Tibial nerve (tissue), 4 donors: ENCODE results near the gene DDTL. TPM values are rescaled to one million over a fixed set of nuclear protein-coding genes. Genes with fewer than 3 reads are reported as not detected.
"Not testable (repeated sequence)": the region's sequence is repeated elsewhere in the genome, so short reads cannot be mapped to it uniquely, and the experiment has no call there.

ENCODE experiments used
- DNase-seq, 2 donors: peaks; one replicate each; pipeline ENCODE4 v3.0.0-alpha.2; 2019; ENCODE audit warnings: low spot score in 2 of 2
- H3K27ac ChIP-seq, 4 donors: fragments of 200-600 bp; sonication (generic) in 3 of 4; one replicate each; pipeline ENCODE4 v1.5.1; 2017 to 2019; ENCODE audit warnings: mild to moderate bottlenecking in 1 of 4
- H3K27me3 ChIP-seq, 2 donors: fragments of 200-600 bp; sonication (generic) in 1 of 2; one replicate each; pipeline versions ENCODE4 v1.5.1 to v1.6.0; 2017 to 2019
- H3K36me3 ChIP-seq, 3 donors: fragments of 200-600 bp; sonication (generic); one replicate each; pipeline ENCODE4 v1.5.1; 2018 to 2019
- H3K4me1 ChIP-seq, 4 donors: fragments of 200-600 bp; sonication (generic) in 3 of 4; one replicate each; pipeline ENCODE4 v1.5.1; 2017 to 2019
- H3K4me3 ChIP-seq, 4 donors: fragments of 200-600 bp; sonication (generic) in 3 of 4; one replicate each; pipeline ENCODE4 v1.5.1; 2017 to 2019; ENCODE audit warnings: mild to moderate bottlenecking in 1 of 4, moderate library complexity in 1 of 4
- H3K9me3 ChIP-seq, 4 donors: fragments of 200-600 bp; sonication (generic) in 3 of 4; one replicate each; pipeline ENCODE4 v1.5.1; 2017 to 2019
- EP300 ChIP-seq, 2 donors: sonication (generic); formaldehyde crosslinking; IDR thresholded peaks; one replicate each; pipeline ENCODE4 v1.6.1; 2017; ENCODE audit warnings: antibody characterized with exemption in 2 of 2, mild to moderate bottlenecking in 1 of 2
- POLR2A ChIP-seq, 2 donors: fragments of 450-650 bp; IDR thresholded peaks; one replicate each; pipeline ENCODE4 v1.6.1; 2017; ENCODE audit warnings: antibody characterized with exemption in 2 of 2, mild to moderate bottlenecking in 2 of 2, moderate library complexity in 2 of 2
- WGBS, 2 donors: methylation state at CpG; one replicate each; pipeline ENCODE4 v1.1.5; 2018; 5-methylcytosine and 5-hydroxymethylcytosine counted together
- total RNA-seq, 4 donors: library from RNA; depleted of rRNA; stranded (reverse); fragments of >200 nt; gene quantifications; one replicate each; pipeline ENCODE4 v1.1.0, GENCODE V29; 2016
- TF ChIP-seq, protein P1 (sequence below), 5 experiments: fragments of 200-600 bp in 3 of 5; fragments of 450-650 bp in 2 of 5; sonication (generic) in 3 of 5; IDR thresholded peaks; one replicate each; pipeline ENCODE4 v1.5.1; 2016 to 2019; ENCODE audit warnings: antibody characterized with exemption in 5 of 5, mild to moderate bottlenecking in 3 of 5, moderate library complexity in 2 of 5

DDTL gene
- total RNA-seq, 4 donors from 2014 or later: 2.4 to 4.6 (median 3.3) TPM; not detected in 1

GRCh38 chr22:23938328-23939016, 28.2 kb upstream of the DDTL start:
- H3K4me3 ChIP-seq: no peak overlapping the region
- WGBS, 2 donors: 68 to 78% methylated on average over 5 of the region's 5 CpGs
- no peaks in the 10 kb centered on the region for H3K36me3 ChIP-seq
- no peak overlapping the region for H3K27ac ChIP-seq
- no peaks in the 10 kb centered on the region for H3K27me3 ChIP-seq
- TF ChIP-seq, protein P1, sequence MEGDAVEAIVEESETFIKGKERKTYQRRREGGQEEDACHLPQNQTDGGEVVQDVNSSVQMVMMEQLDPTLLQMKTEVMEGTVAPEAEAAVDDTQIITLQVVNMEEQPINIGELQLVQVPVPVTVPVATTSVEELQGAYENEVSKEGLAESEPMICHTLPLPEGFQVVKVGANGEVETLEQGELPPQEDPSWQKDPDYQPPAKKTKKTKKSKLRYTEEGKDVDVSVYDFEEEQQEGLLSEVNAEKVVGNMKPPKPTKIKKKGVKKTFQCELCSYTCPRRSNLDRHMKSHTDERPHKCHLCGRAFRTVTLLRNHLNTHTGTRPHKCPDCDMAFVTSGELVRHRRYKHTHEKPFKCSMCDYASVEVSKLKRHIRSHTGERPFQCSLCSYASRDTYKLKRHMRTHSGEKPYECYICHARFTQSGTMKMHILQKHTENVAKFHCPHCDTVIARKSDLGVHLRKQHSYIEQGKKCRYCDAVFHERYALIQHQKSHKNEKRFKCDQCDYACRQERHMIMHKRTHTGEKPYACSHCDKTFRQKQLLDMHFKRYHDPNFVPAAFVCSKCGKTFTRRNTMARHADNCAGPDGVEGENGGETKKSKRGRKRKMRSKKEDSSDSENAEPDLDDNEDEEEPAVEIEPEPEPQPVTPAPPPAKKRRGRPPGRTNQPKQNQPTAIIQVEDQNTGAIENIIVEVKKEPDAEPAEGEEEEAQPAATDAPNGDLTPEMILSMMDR (IDR thresholded peaks at IDR 0.05): no peak
- TF ChIP-seq POLR2A (IDR thresholded peaks at IDR 0.05): no peak
- no peak for TF ChIP-seq EP300 (IDR thresholded peaks at IDR 0.05)
- no peaks in the 10 kb centered on the region for H3K9me3 ChIP-seq
- no peaks in the 10 kb centered on the region for H3K4me1 ChIP-seq
- no peak for DNase-seq

DNA sequence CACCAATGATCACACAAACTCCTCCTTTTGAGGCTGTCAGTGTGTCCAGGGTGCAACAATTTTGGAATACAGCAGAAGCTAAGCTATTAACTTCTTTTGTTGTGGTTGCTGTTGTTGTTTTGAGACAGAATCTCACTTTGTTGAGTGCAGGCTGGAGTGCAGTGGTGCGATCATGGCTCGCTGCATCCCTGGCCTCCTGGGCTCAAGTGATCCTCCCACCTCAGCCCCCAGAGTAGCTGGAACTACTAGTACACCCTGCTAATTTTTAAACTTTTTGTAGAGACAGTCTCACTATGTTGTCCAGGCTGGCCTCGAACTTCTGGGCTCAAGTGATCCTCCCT, 27.7 kb upstream of the DDTL start:
- Histone ChIP-seq H3K27ac (no peak overlapping the region), H3K27me3 (no peaks in the 10 kb centered on the region), H3K9me3 (no peaks in the 10 kb centered on the region), H3K4me1 (no peaks in the 10 kb centered on the region), H3K36me3 (no peaks in the 10 kb centered on the region), H3K4me3 (no peak overlapping the region)
- no peak for DNase-seq
- TF ChIP-seq, protein P1 (IDR thresholded peaks at IDR 0.05): no peak
- TF ChIP-seq POLR2A (IDR thresholded peaks at IDR 0.05): no peak
- WGBS, 2 donors: 59 to 100% methylated on average over 1 to 3 of the region's 3 CpGs

GRCh38 chr22:23940166-23940565, 26.5 kb upstream of the DDTL start:
- not testable (repeated sequence) for H3K36me3 ChIP-seq, H3K4me3 ChIP-seq, DNase-seq, H3K27ac ChIP-seq, H3K27me3 ChIP-seq, H3K4me1 ChIP-seq, H3K9me3 ChIP-seq
- no CpG with 5 or more reads among the region's 14 CpGs for WGBS, 2 donors

- not testable (repeated sequence) for H3K4me1 ChIP-seq, H3K27ac ChIP-seq, H3K9me3 ChIP-seq, H3K4me3 ChIP-seq, DNase-seq, H3K27me3 ChIP-seq, H3K36me3 ChIP-seq
- WGBS, 2 donors: no CpG with 5 or more reads among the region's 3 CpGs
Observed at GRCh38 chr22:23947391-23947790, 19.3 kb upstream of the DDTL start.

DNA sequence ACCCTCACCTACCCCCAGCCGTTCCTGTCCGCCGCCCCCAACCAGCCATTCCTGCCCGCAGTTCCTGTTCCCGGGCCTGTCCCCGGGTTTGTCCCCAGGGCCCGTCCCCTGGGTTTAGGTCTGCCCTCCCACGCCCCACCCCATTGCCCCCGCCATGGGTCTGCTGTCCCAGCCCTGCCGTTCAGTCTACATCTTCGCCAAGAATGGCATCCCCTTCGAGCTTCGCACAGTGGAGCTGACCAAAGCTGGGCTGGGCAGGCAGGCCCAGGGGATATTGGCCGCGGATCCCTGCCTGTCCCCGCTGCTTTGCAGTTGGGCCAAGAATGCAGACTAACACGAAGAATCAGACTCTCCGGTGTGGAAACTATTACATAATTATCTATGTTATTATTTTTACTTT, 16.9 kb upstream of the DDTL start:
- not testable (repeated sequence) for H3K9me3 ChIP-seq

GRCh38 chr22:23951383-23951782, 15.3 kb upstream of the DDTL start:
- WGBS, 2 donors: 95 to 100% methylated on average over 1 to 2 of the region's 2 CpGs
- H3K9me3 ChIP-seq, H3K27ac ChIP-seq, H3K4me1 ChIP-seq, H3K36me3 ChIP-seq, H3K4me3 ChIP-seq, H3K27me3 ChIP-seq, DNase-seq: not testable (repeated sequence)

More for the DNA sequence above, 16.9 kb upstream of the DDTL start:
- not testable (repeated sequence) for H3K36me3 ChIP-seq, H3K4me1 ChIP-seq, H3K27ac ChIP-seq, H3K4me3 ChIP-seq, H3K27me3 ChIP-seq, DNase-seq
- WGBS, 2 donors: 83 to 86% methylated on average over 18 of the region's 18 CpGs

DNA sequence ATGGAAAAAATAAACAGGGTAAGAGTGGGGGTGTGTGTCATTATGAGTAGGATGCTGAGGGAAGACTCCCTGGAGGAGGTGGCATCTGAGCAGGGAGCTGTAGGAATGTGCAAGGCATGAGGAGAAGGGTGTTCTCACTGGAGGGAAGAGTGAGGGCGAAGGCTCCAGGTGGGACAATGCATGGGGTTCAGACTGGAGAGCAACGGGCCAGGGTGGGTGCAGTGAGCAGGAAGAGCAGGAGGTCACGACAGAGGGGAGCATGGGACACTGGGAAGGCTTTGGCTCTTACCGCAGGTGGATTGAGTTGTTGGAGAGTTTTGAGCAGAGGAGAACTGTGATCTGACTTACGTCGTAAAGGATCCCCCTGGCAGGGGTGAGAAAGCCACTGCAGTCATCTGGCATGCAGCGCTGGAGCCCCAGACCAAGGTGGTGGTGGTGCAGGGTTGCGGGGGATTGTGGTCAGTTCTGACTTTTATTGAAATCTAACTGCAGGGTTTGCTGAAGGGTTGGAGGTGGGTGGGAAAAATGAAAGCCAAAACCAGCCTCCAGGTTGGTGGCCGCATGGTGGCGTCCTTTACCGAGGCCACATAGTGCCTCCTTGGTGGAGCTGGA, 13.8 kb upstream of the DDTL start:
- not testable (repeated sequence) for H3K9me3 ChIP-seq, H3K36me3 ChIP-seq, H3K27me3 ChIP-seq, DNase-seq, H3K4me1 ChIP-seq, H3K4me3 ChIP-seq, H3K27ac ChIP-seq
- WGBS, 2 donors: 68 to 71% methylated on average over 11 of the region's 11 CpGs

- WGBS, 2 donors: 66 to 70% methylated on average over 4 of the region's 4 CpGs
- not testable (repeated sequence) for H3K4me3 ChIP-seq, DNase-seq, H3K36me3 ChIP-seq, H3K27ac ChIP-seq, H3K4me1 ChIP-seq, H3K9me3 ChIP-seq, H3K27me3 ChIP-seq
Observed at GRCh38 chr22:23953485-23953884, 13.2 kb upstream of the DDTL start.

- H3K9me3 ChIP-seq, H3K27ac ChIP-seq, H3K4me3 ChIP-seq, DNase-seq, H3K36me3 ChIP-seq, H3K4me1 ChIP-seq, H3K27me3 ChIP-seq: not testable (repeated sequence)
- WGBS, 2 donors: 67 to 70% methylated on average over 8 of the region's 8 CpGs
Observed at GRCh38 chr22:23954193-23954990, 12.3 kb upstream of the DDTL start.

DNA sequence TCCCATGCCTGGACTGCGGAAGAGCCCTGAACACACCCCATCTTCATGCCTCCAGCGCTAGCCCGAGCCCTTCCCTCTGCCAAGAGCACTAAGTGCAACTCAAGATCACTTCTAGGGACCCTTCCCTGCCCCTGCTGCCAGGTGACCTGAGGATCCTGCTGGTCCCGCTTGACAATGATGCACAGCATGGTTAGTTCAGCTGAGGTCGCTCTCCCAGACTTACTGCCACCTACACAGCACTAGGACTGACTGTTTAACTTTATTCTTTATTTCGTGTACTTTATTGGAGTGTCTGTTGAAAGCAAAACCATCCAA, 11.7 kb upstream of the DDTL start:
- 57 to 74% methylated on average over 5 of the region's 6 CpGs for WGBS, 2 donors

DNA sequence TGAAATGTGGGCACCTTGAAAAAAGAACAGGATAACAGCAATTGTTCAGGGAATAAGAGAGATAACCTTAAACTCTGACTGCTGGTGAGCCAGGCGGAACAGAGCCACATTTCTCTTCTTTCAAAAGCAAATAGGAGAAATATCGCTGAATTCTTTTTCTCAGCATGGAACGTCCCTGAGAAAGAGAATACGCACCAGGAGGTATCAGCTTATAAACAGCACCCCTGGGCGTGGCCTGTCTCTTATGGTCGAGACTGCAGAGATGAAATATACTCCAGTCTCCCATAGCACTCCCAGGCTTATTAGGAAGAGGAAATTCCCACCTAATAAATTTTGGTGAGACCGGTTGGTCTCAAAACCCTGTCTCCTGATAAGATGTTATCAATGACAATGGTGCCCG, 10.8 kb upstream of the DDTL start:
- not testable (repeated sequence) for DNase-seq

More for the DNA sequence above, 11.7 kb upstream of the DDTL start:
- not testable (repeated sequence) for H3K36me3 ChIP-seq, DNase-seq, H3K4me3 ChIP-seq, H3K27ac ChIP-seq, H3K9me3 ChIP-seq, H3K27me3 ChIP-seq, H3K4me1 ChIP-seq

More for the DNA sequence above, 10.8 kb upstream of the DDTL start:
- not testable (repeated sequence) for H3K36me3 ChIP-seq, H3K27me3 ChIP-seq, H3K27ac ChIP-seq, H3K4me3 ChIP-seq, H3K9me3 ChIP-seq, H3K4me1 ChIP-seq
- 57 to 59% methylated on average over 8 of the region's 8 CpGs for WGBS, 2 donors
